HepG2 (cell line): Measurements from ENCODE around the gene CST3. TPM values are rescaled to one million over a fixed set of nuclear protein-coding genes. Genes with fewer than 3 reads are reported as not detected.

Experiments
- AHR ChIP-seq: IDR thresholded peaks from 2 replicates; pipeline ENCODE4 v1.6.1; 2018; ENCODE audit warnings: missing genetic modification reagents, missing compliant biosample characterization
- DPF2 ChIP-seq: sonication (generic); formaldehyde crosslinking; IDR thresholded peaks from 2 replicates; pipeline ENCODE4 v1.4.0; 2020; ENCODE audit warnings: mild to moderate bottlenecking, low read depth, missing genetic modification reagents, borderline replicate concordance
- E2F2 ChIP-seq: sonication (generic); formaldehyde crosslinking; IDR thresholded peaks from 2 replicates; pipeline ENCODE4 v1.4.0; 2020; ENCODE audit warnings: missing genetic modification reagents, borderline replicate concordance
- FOSL1 ChIP-seq: sonication (generic); formaldehyde crosslinking; IDR thresholded peaks from 2 replicates; pipeline ENCODE4 v1.9.0; 2021; ENCODE audit warnings: missing genetic modification reagents, borderline replicate concordance
- GATA4 ChIP-seq: sonication (generic); IDR thresholded peaks from 2 replicates; pipeline ENCODE4 v1.6.1; 2016; ENCODE audit warnings: antibody characterized with exemption, low read depth, borderline replicate concordance
- LCORL ChIP-seq, 2 experiments: fragments of 450-650 bp in 1 of 2; sonication (generic) in 1 of 2; formaldehyde crosslinking in 1 of 2; IDR thresholded peaks; 2 replicates each; pipeline versions ENCODE4 v1.5.0 to v1.6.1; 2017 to 2020; ENCODE audit warnings: antibody characterized with exemption in 1 of 2, missing genetic modification reagents in 1 of 2
- NFIC ChIP-seq: IDR thresholded peaks from 2 replicates; pipeline ENCODE4 v1.6.1; 2012; ENCODE audit warnings: mild to moderate bottlenecking, low read length, inconsistent platforms
- NRL ChIP-seq: sonication (generic); formaldehyde crosslinking; IDR thresholded peaks from 2 replicates; pipeline ENCODE4 v1.5.0; 2020; ENCODE audit warnings: missing genetic modification reagents, mild to moderate bottlenecking, moderate library complexity, borderline replicate concordance
- SNRNP70 ChIP-seq: fragments of 200-400 bp; formaldehyde crosslinking; IDR thresholded peaks from 2 replicates; pipeline ENCODE4 v1.6.1; 2017; ENCODE audit warnings: mild to moderate bottlenecking, low read depth, low read length, moderate library complexity
- XBP1 ChIP-seq: sonication (generic); formaldehyde crosslinking; IDR thresholded peaks from 2 replicates; pipeline ENCODE4 v1.5.0; 2020; ENCODE audit warnings: missing genetic modification reagents
- ZEB1 ChIP-seq: IDR thresholded peaks from 2 replicates; pipeline ENCODE4 v1.6.1; 2012; ENCODE audit warnings: mild to moderate bottlenecking, low read depth, inconsistent platforms; ENCODE audit not compliant: insufficient replicate concordance
- ZNF24 ChIP-seq: fragments of 450-650 bp; IDR thresholded peaks from 2 replicates; pipeline ENCODE4 v1.6.1; 2017; ENCODE audit warnings: antibody characterized with exemption, mild to moderate bottlenecking
- ZNF282 ChIP-seq: fragments of 450-650 bp; IDR thresholded peaks from 2 replicates; pipeline ENCODE4 v1.6.1; 2018; ENCODE audit not compliant: partially characterized antibody
- ZNF629 ChIP-seq: sonication (generic); formaldehyde crosslinking; conservative IDR thresholded peaks from 2 replicates; pipeline ENCODE4 v1.5.0; 2020; ENCODE audit warnings: missing genetic modification reagents
- polyA plus RNA-seq, 8 experiments: library from polyadenylated mRNA; depleted of rRNA in 3 of 8; stranded (reverse) in 7 of 8; unstranded in 1 of 8; fragments of >200 nt; fragmentation: Illumina TruSeq in 4 of 8; extraction: Trizol in 4 of 8; gene quantifications; 2 replicates each; pipeline versions ENCODE4 v1.2.1 to v1.2.3, GENCODE V29; 2011 to 2016; ENCODE audit warnings: low read depth in 4 of 8, missing spikeins in 1 of 8, mixed read lengths in 1 of 8; ENCODE audit not compliant: insufficient read depth in 1 of 8
- total RNA-seq, 5 experiments: library from RNA; depleted of rRNA; stranded (reverse); fragments of >200 nt; fragmentation: Illumina TruSeq; extraction: Trizol; gene quantifications; 2 replicates each; pipeline ENCODE4 v1.2.3, GENCODE V29; 2016; ENCODE audit warnings: low read depth in 1 of 5
- TF ChIP-seq, protein P1 (sequence below): sonication (generic); formaldehyde crosslinking; IDR thresholded peaks from 2 replicates; pipeline ENCODE4 v1.5.1; 2020; ENCODE audit warnings: mild to moderate bottlenecking, moderate library complexity, missing genetic modification reagents
- TF ChIP-seq, protein P2 (sequence below): sonication (generic); formaldehyde crosslinking; IDR thresholded peaks from 2 replicates; pipeline ENCODE4 v1.4.0; 2020; ENCODE audit warnings: missing genetic modification reagents
- TF ChIP-seq, protein P3 (sequence below): sonication (generic); formaldehyde crosslinking; IDR thresholded peaks from 2 replicates; pipeline ENCODE4 v1.4.0; 2020; ENCODE audit warnings: missing genetic modification reagents
- TF ChIP-seq, protein P4 (sequence below): sonication (generic); formaldehyde crosslinking; IDR thresholded peaks from 2 replicates; pipeline ENCODE4 v1.4.0; 2020; ENCODE audit warnings: missing genetic modification reagents

CST3 gene
- total and polyA plus RNA-seq, 2 of the 13 experiments (the other 11 are each of a cell fraction or from before 2014, with no cell fraction given), result 690 to 1,005 TPM

GRCh38 chr20:23640671-23641667 lies 3.2 kb upstream of the CST3 start (continued):
- TF ChIP-seq, protein P1, sequence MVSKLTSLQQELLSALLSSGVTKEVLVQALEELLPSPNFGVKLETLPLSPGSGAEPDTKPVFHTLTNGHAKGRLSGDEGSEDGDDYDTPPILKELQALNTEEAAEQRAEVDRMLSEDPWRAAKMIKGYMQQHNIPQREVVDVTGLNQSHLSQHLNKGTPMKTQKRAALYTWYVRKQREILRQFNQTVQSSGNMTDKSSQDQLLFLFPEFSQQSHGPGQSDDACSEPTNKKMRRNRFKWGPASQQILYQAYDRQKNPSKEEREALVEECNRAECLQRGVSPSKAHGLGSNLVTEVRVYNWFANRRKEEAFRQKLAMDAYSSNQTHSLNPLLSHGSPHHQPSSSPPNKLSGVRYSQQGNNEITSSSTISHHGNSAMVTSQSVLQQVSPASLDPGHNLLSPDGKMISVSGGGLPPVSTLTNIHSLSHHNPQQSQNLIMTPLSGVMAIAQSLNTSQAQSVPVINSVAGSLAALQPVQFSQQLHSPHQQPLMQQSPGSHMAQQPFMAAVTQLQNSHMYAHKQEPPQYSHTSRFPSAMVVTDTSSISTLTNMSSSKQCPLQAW, result peak; percentile 89
- TF ChIP-seq, protein P2, sequence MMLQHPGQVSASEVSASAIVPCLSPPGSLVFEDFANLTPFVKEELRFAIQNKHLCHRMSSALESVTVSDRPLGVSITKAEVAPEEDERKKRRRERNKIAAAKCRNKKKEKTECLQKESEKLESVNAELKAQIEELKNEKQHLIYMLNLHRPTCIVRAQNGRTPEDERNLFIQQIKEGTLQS, result no peak
- TF ChIP-seq, protein P3, sequence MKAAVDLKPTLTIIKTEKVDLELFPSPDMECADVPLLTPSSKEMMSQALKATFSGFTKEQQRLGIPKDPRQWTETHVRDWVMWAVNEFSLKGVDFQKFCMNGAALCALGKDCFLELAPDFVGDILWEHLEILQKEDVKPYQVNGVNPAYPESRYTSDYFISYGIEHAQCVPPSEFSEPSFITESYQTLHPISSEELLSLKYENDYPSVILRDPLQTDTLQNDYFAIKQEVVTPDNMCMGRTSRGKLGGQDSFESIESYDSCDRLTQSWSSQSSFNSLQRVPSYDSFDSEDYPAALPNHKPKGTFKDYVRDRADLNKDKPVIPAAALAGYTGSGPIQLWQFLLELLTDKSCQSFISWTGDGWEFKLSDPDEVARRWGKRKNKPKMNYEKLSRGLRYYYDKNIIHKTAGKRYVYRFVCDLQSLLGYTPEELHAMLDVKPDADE (CRISPR knock-in tag), result no peak
- TF ChIP-seq, protein P4, sequence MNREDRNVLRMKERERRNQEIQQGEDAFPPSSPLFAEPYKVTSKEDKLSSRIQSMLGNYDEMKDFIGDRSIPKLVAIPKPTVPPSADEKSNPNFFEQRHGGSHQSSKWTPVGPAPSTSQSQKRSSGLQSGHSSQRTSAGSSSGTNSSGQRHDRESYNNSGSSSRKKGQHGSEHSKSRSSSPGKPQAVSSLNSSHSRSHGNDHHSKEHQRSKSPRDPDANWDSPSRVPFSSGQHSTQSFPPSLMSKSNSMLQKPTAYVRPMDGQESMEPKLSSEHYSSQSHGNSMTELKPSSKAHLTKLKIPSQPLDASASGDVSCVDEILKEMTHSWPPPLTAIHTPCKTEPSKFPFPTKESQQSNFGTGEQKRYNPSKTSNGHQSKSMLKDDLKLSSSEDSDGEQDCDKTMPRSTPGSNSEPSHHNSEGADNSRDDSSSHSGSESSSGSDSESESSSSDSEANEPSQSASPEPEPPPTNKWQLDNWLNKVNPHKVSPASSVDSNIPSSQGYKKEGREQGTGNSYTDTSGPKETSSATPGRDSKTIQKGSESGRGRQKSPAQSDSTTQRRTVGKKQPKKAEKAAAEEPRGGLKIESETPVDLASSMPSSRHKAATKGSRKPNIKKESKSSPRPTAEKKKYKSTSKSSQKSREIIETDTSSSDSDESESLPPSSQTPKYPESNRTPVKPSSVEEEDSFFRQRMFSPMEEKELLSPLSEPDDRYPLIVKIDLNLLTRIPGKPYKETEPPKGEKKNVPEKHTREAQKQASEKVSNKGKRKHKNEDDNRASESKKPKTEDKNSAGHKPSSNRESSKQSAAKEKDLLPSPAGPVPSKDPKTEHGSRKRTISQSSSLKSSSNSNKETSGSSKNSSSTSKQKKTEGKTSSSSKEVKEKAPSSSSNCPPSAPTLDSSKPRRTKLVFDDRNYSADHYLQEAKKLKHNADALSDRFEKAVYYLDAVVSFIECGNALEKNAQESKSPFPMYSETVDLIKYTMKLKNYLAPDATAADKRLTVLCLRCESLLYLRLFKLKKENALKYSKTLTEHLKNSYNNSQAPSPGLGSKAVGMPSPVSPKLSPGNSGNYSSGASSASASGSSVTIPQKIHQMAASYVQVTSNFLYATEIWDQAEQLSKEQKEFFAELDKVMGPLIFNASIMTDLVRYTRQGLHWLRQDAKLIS, result no peak
- 0 out of 2 replicates have a peak, but pooled peaks have one; percentile 44 for TF ChIP-seq AHR (CRISPR knock-in tag)
- TF ChIP-seq ZNF629 (CRISPR knock-in tag), result no peak; the same call in 1 of the 2 replicates
- no peak for TF ChIP-seq SNRNP70
- TF ChIP-seq GATA4, result no peak
- TF ChIP-seq DPF2 (CRISPR knock-in tag), result peak; percentile 51; the same call in 1 of the 2 replicates
- no peak for TF ChIP-seq FOSL1 (CRISPR knock-in tag)
- no peak for TF ChIP-seq ZNF282
- no peak for TF ChIP-seq E2F2
- TF ChIP-seq LCORL (IDR thresholded peaks at IDR 0.05), result no peak
- TF ChIP-seq LCORL (CRISPR knock-in tag; IDR thresholded peaks at IDR 0.05), result peak; percentile 90; the same call in 1 of the 2 replicates
- TF ChIP-seq ZNF24, result no peak
- TF ChIP-seq NRL (CRISPR knock-in tag), result no peak
- TF ChIP-seq NFIC, result no peak
- TF ChIP-seq XBP1 (CRISPR knock-in tag), result no peak
- no peak for TF ChIP-seq ZEB1
